HL-60 (cell line): ENCODE measurements around the gene MRAS.

Source experiments
- DNase-seq, 2 experiments: peaks; one replicate each; pipeline ENCODE4 v3.0.0-alpha.2; 2010 to 2020; ENCODE audit warnings: low read depth in 1 of 2, low spot score in 1 of 2
- H3K27ac ChIP-seq: fragments of 250-450 bp; sonication (Bioruptor Pico); replicated peaks from 2 replicates; pipeline ENCODE4 v1.5.1; 2020; ENCODE audit warnings: mild to moderate bottlenecking, moderate library complexity
- H3K27me3 ChIP-seq: fragments of 250-450 bp; sonication (Bioruptor Pico); 2 replicates; pipeline ENCODE4 v1.5.1; 2021; ENCODE audit warnings: mild to moderate bottlenecking, moderate library complexity; ENCODE audit not compliant: insufficient read depth, poor library complexity, severe bottlenecking
- H3K4me3 ChIP-seq: replicated peaks from 2 replicates; pipeline ENCODE4 v1.5.1; 2011; ENCODE audit warnings: mild to moderate bottlenecking, control low read depth, low read length; ENCODE audit not compliant: insufficient read depth
- CTCF ChIP-seq: IDR thresholded peaks from one replicate; pipeline ENCODE4 v1.5.1; 2011; ENCODE audit warnings: low read length, control low read depth, inconsistent platforms; ENCODE audit not compliant: insufficient read depth
- GABPA ChIP-seq: IDR thresholded peaks from 2 replicates; pipeline ENCODE4 v1.6.1; 2012; ENCODE audit warnings: low read depth
- POLR2AphosphoS5 ChIP-seq: IDR thresholded peaks from 2 replicates; pipeline ENCODE4 v1.6.1; 2012; ENCODE audit warnings: low read depth
- SPI1 ChIP-seq: IDR thresholded peaks from 2 replicates; pipeline ENCODE4 v1.6.1; 2012; ENCODE audit warnings: low read depth, mild to moderate bottlenecking, borderline replicate concordance
- TF ChIP-seq, protein P1 (sequence below): IDR thresholded peaks from 2 replicates; pipeline ENCODE4 v1.6.1; 2012; ENCODE audit warnings: low read depth; ENCODE audit not compliant: insufficient replicate concordance

The MRAS gene

DNA sequence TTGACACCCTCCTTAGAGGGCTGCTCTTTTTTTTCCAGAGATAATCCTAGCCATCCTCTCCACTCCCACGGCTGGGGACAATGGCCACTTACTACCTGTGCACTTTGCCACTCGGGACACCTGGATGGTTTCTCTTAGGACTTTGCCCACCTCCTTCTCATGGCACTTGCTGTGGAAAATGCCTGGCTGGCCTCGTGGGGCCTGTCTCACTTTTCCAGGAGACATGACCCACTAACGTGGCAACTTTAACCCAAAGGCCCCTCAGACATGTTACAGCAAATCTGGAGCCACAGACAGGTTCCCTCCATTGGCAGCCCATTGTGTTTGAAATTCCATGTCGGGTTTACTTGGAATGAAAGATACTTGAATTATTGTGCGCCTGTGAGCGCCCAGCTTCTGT, 56.6 kb downstream of the MRAS start:
- H3K4me3 ChIP-seq = no peak overlapping the region
- H3K27me3 ChIP-seq = peaks cover 2% of the 10 kb centered on the region
- TF ChIP-seq CTCF = no peak
- no peak for TF ChIP-seq GABPA
- TF ChIP-seq POLR2AphosphoS5 = no peak
- TF ChIP-seq SPI1 = no peak
- TF ChIP-seq, protein P1, sequence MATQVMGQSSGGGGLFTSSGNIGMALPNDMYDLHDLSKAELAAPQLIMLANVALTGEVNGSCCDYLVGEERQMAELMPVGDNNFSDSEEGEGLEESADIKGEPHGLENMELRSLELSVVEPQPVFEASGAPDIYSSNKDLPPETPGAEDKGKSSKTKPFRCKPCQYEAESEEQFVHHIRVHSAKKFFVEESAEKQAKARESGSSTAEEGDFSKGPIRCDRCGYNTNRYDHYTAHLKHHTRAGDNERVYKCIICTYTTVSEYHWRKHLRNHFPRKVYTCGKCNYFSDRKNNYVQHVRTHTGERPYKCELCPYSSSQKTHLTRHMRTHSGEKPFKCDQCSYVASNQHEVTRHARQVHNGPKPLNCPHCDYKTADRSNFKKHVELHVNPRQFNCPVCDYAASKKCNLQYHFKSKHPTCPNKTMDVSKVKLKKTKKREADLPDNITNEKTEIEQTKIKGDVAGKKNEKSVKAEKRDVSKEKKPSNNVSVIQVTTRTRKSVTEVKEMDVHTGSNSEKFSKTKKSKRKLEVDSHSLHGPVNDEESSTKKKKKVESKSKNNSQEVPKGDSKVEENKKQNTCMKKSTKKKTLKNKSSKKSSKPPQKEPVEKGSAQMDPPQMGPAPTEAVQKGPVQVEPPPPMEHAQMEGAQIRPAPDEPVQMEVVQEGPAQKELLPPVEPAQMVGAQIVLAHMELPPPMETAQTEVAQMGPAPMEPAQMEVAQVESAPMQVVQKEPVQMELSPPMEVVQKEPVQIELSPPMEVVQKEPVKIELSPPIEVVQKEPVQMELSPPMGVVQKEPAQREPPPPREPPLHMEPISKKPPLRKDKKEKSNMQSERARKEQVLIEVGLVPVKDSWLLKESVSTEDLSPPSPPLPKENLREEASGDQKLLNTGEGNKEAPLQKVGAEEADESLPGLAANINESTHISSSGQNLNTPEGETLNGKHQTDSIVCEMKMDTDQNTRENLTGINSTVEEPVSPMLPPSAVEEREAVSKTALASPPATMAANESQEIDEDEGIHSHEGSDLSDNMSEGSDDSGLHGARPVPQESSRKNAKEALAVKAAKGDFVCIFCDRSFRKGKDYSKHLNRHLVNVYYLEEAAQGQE = no peak
- H3K27ac ChIP-seq = no peak overlapping the region
- no peak for DNase-seq

DNA sequence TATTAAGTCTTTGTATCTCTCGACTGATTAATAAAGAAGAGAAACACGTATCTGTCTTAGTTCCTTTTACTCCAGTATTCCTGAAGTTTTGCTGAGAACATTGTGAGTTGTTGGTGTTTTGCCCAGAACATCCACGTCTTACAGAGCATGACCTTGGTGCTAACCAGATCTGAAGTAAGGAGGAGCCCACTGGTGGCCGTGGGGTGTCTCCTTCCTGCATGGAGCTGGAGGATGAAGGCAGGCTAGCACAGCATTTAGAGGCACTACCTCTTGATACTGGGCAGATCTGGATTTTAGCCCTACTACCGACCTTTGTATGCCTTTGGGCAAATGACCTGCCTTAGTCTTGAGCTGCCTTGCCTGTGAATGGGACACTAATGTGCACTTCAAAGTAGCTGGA, 57.1 kb downstream of the MRAS start:
- no peak overlapping the region for H3K27ac ChIP-seq

DNA sequence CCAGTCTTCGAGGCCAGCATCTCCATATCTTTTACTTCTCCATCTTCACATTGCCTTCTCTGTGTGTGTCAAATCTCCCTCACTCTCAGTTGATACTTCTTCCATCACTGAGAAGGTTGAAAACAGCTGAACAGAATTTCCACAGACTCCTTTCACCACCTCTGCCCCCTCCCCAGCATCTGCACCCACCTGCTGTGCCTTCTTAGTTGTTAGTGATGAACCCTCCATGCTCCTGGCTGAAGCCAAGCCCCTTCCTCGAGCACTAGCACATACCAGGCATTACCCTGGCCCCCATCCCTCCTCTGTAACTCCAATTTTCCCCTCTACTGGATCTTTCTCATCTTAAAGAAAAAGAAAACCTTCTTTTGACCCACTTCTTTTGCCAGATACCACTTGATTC, 58.2 kb downstream of the MRAS start:
- TF ChIP-seq, protein P1 = no peak
- TF ChIP-seq CTCF = no peak
- no peak for TF ChIP-seq SPI1
- no peak for TF ChIP-seq POLR2AphosphoS5
- TF ChIP-seq GABPA = no peak
- Histone ChIP-seq H3K27ac (no peak overlapping the region), H3K27me3 (peaks cover 6% of the 10 kb centered on the region), H3K4me3 (no peak overlapping the region)
- DNase-seq = no peak

More for the DNA sequence above, 57.1 kb downstream of the MRAS start:
- no peak overlapping the region for H3K4me3 ChIP-seq
- no peak for DNase-seq
- H3K27me3 ChIP-seq = peaks cover 2% of the 10 kb centered on the region
- TF ChIP-seq, protein P1 = no peak
- TF ChIP-seq POLR2AphosphoS5 (no peak), GABPA (no peak), CTCF (no peak), SPI1 (no peak)
